ENCODE results near the gene ASIC1. TPM values are rescaled to one million over a fixed set of nuclear protein-coding genes. Genes with fewer than 3 reads are reported as not detected.

The ASIC1 gene
- polyA plus RNA-seq, 4 donors, result 3.4 to 4.8 (median 4.6) TPM

DNA sequence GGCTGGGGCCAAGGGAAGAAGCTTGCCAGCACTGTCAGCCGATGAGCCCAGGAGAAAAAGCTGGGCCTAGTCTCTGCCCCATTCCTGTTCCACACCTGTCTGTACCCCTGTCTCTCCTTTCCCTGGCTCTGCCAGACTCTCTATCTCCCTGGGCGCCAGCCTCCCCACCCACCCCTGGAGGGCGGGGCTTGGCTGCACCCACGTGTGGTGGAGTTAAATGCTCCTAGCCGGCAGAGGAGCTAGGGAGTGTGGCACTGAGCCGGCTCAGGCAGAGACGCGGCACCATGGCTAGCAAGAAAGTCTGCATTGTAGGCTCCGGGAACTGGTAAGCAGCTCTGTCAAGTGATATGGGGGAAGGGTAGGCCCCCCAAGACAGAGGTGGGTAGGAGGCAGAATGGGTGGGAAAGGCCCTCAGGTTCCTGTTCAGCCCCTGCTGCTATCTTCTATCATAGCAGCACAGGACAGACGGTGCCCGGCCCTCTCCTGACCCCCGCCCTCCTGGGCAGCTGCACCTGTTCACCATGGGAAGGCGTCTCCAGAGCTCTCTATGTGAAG lies 46.4 kb downstream of the ASIC1 start, which contains the start of gene GPD1:
TSS of gene GPD1 (plus strand) at position 242 of the 555 bp plus-strand sequence. CDS start at position 285, 43 bp downstream.
- no peak for DNase-seq (ENCODE audit: low read depth in 4 of 4, low spot score in 3 of 4)

DNA sequence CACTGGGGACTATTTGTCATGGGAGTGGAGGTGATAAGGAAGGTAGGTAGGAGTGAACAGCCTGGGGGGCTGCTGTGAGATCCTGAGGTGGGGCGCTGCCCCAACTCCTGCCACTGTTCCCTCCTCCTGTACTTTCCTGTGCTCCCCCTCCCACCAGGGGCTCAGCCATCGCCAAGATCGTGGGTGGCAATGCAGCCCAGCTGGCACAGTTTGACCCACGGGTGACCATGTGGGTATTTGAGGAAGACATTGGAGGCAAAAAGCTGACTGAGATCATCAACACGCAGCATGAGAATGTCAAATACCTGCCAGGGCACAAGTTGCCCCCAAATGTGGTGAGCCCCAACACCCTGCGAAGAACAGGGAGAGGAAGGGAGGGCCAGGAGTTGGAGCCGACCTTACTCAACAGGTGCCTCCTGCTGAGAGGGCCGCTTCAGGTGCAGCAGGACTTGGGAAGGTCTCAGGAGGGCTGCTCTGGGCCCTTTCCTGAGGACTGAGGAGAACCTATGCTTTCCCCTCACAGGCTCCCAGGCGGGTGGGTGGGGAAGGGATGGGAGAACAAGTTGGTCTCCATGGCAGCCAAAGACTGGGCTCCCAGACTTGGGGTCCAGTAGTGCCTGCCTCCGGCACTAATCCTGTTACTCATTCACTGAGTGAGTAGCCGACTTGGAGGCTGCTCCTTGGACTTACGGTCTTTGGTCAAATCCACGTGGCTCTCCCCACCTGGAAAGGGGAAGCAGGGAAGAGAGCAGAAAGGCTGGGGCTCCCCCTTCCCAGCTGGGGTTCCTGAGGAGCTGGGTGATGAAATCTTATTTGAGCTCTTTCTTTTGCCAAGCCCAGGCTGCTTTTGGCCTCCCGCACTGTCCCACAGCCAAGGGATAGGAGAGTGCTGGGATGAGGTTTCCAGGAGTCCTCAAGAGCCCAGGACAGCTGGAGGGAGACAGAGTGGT lies 47.3 kb downstream of the ASIC1 start:
- no peak for DNase-seq (ENCODE audit: low read depth in 4 of 4, low spot score in 3 of 4)

DNA sequence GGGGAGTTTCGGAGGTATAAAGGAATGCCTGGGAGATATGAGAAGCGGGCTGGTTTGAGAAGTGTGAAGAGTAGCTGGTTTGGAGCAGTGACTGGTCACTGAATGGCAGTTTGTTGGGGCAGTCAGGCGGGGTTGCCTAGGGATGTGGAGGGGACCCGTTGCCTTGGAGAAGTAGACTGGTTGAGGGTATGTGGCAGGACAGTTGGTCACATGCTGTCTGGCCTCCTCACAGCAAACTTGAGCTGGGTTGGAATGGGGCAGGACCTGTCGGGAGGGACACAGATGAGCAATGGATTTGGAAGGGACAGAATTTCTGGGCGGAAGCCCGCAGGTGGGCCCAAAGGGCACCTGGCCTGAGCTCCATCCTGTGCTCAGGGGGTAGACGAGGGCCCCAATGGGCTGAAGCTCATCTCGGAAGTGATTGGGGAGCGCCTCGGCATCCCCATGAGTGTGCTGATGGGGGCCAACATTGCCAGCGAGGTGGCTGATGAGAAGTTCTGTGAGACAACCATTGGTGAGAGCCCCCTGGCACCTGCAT lies 48.6 kb downstream of the ASIC1 start:
- no peak for DNase-seq (ENCODE audit: low read depth in 4 of 4, low spot score in 3 of 4)

DNA sequence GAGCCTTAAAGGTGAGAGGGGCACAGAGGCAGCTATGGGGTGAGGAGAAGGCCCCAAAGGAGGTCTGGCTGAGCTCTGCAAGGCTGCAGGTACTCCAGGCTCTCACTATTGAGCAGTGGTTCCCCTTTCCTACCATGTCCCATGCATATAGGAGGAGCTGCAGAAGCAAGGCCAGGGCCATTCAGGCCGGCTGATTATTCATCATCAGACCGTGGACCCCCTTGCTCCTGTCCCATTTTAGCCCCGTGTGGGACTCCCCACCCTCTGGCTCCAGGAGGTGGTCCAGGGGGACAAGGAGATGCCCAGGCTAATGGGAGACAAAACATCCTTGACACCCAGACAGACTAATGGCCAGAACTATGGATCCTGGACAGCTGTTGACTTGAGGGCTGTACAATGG lies 49.5 kb downstream of the ASIC1 start:
- no peak for DNase-seq (ENCODE audit: low read depth in 4 of 4, low spot score in 3 of 4)

DNA sequence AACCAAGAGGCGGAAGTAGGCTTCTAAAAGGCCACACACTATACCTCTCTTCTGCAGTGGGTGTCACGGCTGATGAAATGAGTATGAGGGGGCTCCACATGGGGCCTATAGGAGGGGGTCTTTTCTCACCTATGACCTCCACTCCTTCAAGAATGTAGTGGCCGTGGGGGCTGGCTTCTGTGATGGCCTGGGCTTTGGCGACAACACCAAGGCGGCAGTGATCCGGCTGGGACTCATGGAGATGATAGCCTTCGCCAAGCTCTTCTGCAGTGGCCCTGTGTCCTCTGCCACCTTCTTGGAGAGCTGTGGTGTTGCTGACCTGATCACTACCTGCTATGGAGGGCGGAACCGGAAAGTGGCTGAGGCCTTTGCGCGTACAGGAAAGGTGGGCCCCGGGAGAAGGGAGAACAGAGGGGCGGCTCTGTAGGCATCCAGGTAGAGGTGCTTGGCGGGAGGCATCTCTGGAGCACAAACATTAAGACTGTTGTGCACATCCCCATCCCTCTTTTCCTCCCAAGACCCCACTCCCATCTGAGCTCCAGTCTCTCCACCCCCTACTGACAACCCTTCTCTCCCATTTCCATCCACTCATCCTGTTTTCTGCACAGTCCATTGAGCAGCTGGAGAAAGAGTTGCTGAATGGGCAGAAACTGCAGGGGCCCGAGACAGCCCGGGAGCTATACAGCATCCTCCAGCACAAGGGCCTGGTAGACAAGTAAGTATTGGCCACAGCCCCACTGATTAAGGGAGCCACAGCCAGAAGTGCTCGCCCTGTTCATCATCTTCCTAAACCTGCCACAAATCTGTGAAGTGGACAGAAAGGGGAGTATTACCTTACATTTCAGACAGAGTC lies 50.2 kb downstream of the ASIC1 start:
- no peak for DNase-seq (ENCODE audit: low read depth in 4 of 4, low spot score in 3 of 4)

DNA sequence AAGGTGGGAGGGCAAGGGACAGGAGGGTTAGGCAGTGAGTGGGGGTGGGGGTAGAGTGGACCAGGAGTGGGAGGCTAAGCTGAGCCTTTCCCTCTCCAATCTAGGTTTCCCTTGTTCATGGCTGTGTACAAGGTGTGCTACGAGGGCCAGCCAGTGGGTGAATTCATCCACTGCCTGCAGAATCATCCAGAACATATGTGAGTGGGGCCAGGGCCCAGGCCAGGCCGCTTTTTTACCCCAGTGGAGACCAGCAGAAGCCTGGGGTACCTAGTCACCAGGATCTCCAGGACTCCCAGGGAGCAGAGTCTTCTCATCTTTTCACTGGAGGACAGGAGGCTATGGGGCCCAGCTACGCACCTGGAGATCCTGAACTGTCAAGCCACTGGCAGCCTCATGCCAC lies 51.9 kb downstream of the ASIC1 start:
- DNase-seq (ENCODE audit: low read depth in 4 of 4, low spot score in 3 of 4), result no peak

DNA sequence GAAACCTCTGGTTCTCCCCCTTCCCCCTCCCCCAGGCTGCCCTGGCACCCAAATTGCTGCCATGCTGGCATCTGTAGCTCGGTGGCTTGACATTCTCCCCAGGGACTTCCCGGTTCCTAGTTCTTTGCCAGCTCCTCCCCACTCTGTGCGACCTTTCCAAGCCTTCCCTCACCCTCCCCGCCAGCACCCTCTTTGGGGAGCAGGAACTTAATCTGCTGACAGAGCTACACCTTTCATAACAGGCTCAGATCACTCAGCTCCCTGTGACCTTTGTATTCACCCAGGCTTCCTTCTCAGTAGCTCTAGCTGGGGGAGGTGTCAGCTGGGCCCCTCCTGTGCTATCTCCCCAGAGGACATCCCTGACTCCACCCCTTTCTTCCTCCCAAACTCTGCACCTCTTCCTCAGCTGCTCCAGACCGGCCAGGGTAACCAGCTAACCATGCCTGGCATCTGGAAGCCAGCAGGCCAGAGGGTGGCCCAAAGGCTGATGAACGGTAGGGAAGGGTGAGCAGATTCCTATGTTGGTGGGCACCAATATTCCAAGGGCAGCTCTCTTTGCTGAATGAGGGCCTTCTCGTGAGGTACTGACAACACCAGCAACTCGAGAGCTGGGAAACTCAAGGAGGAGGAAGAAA lies 52.8 kb downstream of the ASIC1 start:
- no peak for DNase-seq (ENCODE audit: low read depth in 4 of 4, low spot score in 3 of 4)

DNA sequence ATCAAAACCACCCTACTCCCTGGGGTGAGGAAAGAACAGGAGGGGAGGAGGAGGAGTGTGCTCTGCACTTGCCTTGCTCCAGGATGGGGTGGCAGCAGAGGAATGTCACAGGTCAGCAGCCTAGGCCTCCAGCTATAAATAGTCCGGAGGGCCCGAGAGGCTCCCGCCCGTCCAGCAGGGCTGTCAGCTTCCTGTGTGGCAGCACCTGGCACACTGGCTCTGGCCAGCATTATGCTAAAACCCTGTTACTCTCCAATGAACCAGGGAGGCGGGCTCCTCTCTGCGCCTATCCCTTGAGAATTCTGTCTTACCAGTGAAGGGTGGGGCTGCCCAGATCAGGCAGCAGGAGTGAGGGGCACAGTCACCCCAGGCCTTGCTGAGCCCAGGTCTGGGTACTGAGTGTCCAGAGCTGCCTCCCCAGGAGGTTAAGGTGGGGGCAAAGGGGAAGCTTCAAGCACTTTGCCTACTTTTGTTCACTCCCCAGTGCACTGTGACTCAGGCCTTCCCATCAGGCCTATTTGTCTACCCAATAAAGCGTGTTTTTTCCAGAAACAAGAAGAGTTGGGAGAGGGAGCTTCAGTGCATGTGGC lies 53.5 kb downstream of the ASIC1 start:
- peak in 3 of 4 donors; percentile 43 to 74 (median 73) for DNase-seq (ENCODE audit: low read depth in 4 of 4, low spot score in 3 of 4)

DNA sequence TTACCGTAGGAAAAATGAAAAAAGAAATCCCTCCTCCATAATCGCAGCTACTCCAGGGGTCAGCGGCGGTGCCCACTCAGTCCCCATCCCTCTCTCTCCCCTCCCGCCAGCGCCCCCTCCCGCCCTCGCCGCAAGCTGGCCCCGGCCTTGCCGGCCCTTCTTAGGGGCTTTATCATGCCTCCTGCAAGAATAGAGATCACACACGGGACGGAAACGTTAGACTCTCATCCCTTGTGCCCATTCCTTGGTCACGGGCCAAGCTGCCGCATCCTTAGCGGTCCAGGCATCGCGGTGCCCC lies 53.9 kb downstream of the ASIC1 start:
- DNase-seq (ENCODE audit: low read depth in 4 of 4, low spot score in 3 of 4), result no peak

DNA sequence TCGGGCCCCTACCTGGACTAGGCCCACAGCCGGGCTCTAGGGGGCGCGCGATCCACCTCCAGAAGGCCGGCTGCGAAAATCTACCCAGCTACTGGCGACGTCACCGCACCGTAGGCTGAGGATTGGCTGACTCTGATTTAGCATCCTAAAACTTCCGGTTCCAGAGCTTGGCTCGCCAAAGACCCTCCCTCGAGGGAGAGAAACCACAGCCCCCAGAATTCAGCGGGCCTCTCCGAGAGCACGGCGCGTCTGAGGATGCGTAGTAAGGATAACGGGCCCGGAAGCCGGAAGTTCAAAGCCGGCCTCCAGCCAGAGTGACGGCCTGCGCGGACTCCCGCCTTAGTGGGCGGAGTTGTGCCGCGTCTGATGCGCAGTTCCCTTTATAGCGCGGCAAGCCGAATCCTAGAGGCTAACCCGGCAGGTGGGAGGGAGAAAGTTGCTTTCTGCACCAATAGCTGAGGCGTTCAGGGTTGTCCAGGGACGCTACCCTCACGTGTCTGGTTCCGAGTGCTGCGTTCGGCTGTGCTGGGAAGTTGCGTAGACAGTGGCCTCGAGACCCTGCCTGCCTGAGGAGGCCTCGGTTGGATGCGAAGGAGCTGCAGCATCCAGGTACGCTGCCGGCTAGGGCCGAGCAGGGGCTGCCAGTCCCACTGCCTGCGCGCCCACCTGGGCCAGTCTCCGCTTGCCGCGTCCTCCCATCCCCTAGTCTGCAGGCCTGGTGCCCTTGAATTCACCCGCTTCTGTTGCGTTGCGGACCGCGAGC lies 54.5 kb downstream of the ASIC1 start, which contains the start of gene COX14:
TSS of gene COX14 (plus strand) at position 544 of the 763 bp plus-strand sequence. CDS start 7,808 bp downstream, outside the sequence.
- peak; percentile 97 to 99 (median 98) for DNase-seq (ENCODE audit: low read depth in 4 of 4, low spot score in 3 of 4)

DNA sequence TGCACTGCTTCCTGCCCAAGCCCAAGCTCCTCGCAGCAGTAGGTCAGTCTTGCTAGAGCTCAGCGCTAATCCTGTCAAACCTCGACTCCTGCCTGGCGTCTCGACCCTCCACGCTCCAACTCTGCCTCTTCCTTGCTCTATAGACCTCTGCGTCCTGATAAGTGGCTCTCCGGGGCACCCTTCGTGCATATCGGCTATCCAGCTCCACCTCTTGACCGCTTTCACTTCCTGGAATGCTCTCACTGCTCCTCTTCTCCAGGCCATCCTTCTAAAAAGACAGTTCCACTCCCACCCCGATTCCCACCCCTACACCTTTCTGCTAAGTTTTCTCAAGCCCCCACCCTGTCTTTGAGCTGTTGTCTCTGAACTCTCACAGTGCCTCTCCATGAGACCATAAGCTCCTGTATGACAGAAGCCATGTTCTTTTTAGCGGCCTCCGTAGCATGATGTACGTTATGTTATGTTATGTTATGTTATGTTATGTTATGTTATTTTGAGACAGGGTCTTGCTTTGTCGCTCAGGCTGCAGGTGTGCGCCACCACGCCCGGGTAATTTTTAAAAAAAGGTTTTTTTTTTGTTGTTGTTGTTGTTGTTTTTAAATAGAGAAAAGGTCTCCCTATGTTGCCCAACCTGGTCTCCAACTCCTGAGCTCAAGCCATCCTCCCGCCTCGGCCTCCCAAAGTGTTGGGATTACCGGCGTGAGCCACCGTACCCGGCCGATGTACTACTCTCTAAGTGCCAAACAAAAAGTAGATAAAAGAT lies 55.2 kb downstream of the ASIC1 start:
- DNase-seq (ENCODE audit: low read depth in 4 of 4, low spot score in 3 of 4), result no peak

DNA sequence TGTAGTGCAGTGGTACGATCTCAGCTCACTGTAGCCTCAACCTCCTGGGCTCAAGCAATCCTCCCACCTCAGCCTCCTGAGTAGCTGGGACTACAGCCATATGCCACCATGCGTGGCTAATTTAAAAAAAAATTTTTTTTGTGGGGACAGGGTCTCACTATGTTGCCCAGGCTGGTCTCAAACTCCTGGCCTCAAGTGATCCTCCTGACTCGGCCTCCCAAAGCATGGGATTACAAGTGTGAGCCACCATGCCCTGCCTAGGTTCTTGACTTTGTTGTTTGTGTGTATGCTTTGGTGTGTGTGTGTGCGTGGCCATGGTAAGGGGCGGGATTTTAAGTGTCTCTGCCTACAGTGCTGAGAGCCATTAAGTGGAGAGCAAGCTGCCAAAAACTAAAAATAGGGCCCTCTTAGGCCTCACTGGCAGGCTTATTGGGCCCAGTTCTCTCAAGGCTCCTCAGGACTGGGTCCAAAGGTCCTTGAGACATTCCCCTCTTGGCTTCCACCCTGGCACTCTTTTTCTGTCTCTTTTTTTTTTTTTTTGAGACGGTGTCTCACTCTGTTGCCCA lies 59.7 kb downstream of the ASIC1 start:
- DNase-seq (ENCODE audit: low read depth in 4 of 4, low spot score in 3 of 4), result no peak

DNA sequence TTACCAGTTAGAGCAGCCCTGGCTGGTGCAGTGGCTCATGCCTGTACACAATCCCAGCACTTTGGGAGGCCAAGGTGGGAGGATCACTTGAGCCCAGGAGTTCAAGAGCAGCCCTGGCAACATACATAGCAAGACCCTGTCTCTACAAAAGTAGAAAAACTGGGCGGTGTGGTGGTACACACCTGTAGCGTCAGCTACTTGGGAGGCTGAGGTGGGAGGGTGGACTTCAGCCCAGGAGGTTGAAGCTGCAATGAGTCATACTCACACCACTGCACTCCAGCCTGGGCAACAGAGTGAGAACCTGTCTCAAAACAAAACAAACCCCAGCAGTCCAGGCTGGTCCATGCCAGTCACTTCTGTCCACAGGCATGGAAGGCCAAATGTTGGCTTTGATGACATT lies 62.0 kb downstream of the ASIC1 start:
- no peak for DNase-seq (ENCODE audit: low read depth in 4 of 4, low spot score in 3 of 4)

DNA sequence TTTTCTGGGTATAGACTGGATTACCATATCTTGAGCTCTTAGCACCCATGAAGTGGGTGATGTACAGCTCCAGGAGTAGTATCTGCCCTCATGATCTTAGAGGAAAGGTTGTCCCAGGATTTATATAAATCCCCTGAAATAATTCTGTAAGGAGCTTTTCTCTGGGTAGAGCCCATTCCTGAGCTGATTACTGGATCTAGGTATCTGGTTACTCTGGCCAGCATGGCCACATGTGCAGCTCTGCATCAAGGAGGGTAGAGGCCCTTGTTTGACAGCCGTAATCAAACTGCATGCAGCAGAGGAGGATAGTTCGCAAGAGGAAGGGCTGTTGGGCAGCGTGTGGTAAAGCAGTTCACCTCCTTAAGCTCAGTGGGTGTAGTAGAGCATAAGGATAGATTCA lies 63.1 kb downstream of the ASIC1 start:
- DNase-seq (ENCODE audit: low read depth in 4 of 4, low spot score in 3 of 4), result no peak

DNA sequence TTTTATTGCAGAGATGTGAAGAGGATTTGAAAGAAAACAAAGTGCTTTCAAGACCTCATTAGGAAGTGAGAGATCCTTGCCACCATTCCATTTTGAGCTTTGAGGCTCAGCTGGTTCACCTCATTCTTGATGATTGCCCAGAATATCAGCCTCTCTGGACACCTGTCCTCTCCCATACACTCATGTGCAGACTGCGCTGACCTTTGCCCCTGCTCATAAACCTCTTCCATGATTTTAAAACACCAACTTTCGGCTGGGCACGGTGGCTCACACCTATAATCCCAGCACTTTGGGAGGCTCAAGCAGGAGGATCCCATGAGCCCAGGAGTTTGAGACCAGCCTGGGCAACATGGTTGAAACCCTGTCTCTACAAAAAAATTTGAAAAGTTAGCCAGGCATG lies 63.6 kb downstream of the ASIC1 start:
- DNase-seq (ENCODE audit: low read depth in 4 of 4, low spot score in 3 of 4), result no peak

DNA sequence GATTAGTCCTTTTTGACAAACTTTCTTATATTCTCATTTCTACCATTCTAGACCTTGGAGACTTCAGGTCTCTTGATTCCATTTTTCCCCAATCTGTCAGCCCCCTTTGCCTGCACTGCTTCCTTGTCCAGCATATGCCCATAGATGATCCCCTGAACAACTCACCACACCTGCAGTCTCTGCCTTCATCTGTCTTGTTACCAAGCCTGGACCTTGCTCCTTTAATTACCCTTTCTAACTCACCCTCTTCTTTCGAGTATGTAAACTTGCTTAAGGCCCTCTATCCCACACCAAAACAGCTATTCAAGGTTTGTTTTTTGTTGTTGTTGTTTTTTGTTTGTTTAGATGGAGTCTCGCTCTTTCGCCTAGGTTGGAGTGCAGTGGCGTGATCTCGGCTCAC lies 64.2 kb downstream of the ASIC1 start:
- no peak for DNase-seq (ENCODE audit: low read depth in 4 of 4, low spot score in 3 of 4)

DNA sequence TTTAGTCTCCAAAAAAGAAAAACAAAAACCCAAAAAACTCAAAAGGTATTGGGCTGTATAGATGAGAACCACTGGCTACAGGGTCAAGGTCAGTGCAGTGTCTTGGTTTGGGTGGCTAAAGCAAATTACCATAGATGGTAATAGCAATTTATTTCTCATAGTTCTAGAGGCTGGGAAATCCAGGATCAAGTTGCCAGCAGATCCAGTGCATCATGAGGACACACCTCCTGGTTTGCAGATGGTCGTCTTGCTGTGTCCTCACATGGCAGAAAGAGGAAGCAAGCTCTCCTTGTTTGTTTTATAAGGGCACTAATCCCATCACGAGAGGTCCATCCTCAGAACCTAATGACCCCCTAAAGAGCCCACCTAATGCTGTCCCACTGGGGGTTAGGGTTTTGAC lies 65.8 kb downstream of the ASIC1 start:
- DNase-seq (ENCODE audit: low read depth in 4 of 4, low spot score in 3 of 4), result no peak

DNA sequence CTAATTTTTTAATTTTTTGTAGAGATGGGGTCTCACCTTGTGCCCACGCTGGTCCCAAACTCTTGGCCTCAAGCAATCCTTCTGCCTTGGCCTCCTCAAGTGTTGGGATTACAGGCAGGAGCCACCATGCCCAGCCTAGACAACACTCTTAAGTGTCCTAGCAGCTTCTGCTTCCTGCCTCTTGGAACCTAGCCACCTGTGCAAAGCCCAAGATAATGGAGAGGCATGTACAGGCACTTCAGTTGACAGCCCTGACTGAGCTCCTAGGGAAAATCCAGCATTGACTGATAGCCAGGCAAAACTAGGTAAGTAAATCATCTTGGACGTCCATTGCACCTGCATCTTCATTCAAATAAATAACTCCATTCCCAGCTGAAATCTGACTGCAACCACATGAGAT lies 70.2 kb downstream of the ASIC1 start:
- DNase-seq (ENCODE audit: low read depth in 4 of 4, low spot score in 3 of 4), result no peak

Data from right renal pelvis (tissue), 4 donors.